Activated B cell treated with CpG ODN at 0.5 μM for 24 hours (primary cell): ENCODE measurements around the gene PTPN1. TPM values are rescaled to one million over a fixed set of nuclear protein-coding genes. Genes with fewer than 3 reads are reported as not detected.

Experiments
- ATAC-seq: fragments of 200-7000 bp; cut with Tn5 transposase; one replicate; pipeline ENCODE4 v1.10.0; 2021; ENCODE audit warnings: low read depth, mild to moderate bottlenecking, moderate library complexity
- CTCF ChIA-PET: fragments of 350-600 bp; sonication (Branson Sonifier 250); formaldehyde crosslinking; loops from one replicate; lab custom pipeline; 2021; ENCODE audit warnings: antibody characterized with exemption; lab: Charles Lee
- POLR2A ChIA-PET: fragments of 350-600 bp; sonication (Branson Sonifier 250); formaldehyde crosslinking; loops from one replicate; lab custom pipeline; 2021; ENCODE audit warnings: antibody characterized with exemption; lab: Charles Lee
- DNase-seq: peaks from one replicate; pipeline ENCODE4 v3.0.0; 2022
- H3K27ac Mint-ChIP-seq: one replicate; pipeline ENCODE4 v1.8.0; 2020; ENCODE audit warnings: mixed read lengths
- H3K27me3 Mint-ChIP-seq: one replicate; pipeline ENCODE4 v1.8.0; 2021; ENCODE audit warnings: mixed read lengths
- H3K36me3 Mint-ChIP-seq: one replicate; pipeline ENCODE4 v1.8.0; 2021; ENCODE audit warnings: low read depth, mixed read lengths
- H3K4me1 Mint-ChIP-seq: one replicate; pipeline ENCODE4 v1.8.0; 2021; ENCODE audit warnings: mixed read lengths
- H3K4me3 Mint-ChIP-seq: one replicate; pipeline ENCODE4 v1.8.0; 2020; ENCODE audit warnings: mild to moderate bottlenecking, mixed read lengths
- H3K9me3 Mint-ChIP-seq: one replicate; pipeline ENCODE4 v1.8.0; 2020; ENCODE audit warnings: mixed read lengths
- CTCF ChIP-seq: fragments of 200-600 bp; IDR thresholded peaks from one replicate; pipeline ENCODE4 v1.8.0; 2022; ENCODE audit warnings: antibody characterized with exemption, mild to moderate bottlenecking
- intact Hi-C: fragments of 100-400 bp; cut with micrococcal nuclease; formaldehyde crosslinking; loops from one replicate; pipeline ENCODE4 v1.15.1; 2024
- total RNA-seq: library from RNA; stranded (reverse); gene quantifications from 2 replicates; pipeline ENCODE4 v1.2.3, GENCODE V29; 2022

Gene PTPN1
- total RNA-seq, 1 donor from 2014 or later: 227 TPM

- no peak for DNase-seq
- Mint-ChIP-seq H3K27me3 (no peaks in the 10 kb centered on the region), H3K9me3 (no peaks in the 10 kb centered on the region), H3K27ac (no peak overlapping the region), H3K36me3 (peaks cover 66% of the 10 kb centered on the region), H3K4me1 (peaks cover 65% of the 10 kb centered on the region), H3K4me3 (no peak overlapping the region)
- ATAC-seq: no peak
- POLR2A ChIA-PET: interaction anchor here (0.7 to 61.9 kb wide), 3 partner anchors 17 to 376 kb away, joined by 3 to 1679 read pairs (median 6); partner anchors contain the start of gene PTPN1
- intact Hi-C loops: no loop called here
- CTCF ChIA-PET: interaction anchor here (0.6 to 2.0 kb wide), 3 partner anchors 8 to 72 kb away, joined by 3 to 7 read pairs (median 6); no protein-coding TSS in a partner anchor
- TF ChIP-seq CTCF: no peak
These were observed 49.0 kb downstream of the PTPN1 start for GRCh38 chr20:50559149-50559548.

GRCh38 chr20:50559856-50560638 is 49.9 kb downstream of the PTPN1 start:
- no peak for DNase-seq
- Mint-ChIP-seq H3K27me3 (no peaks in the 10 kb centered on the region), H3K4me1 (peaks cover 74% of the 10 kb centered on the region), H3K9me3 (no peaks in the 10 kb centered on the region), H3K27ac (no peak overlapping the region), H3K36me3 (peaks cover 74% of the 10 kb centered on the region), H3K4me3 (no peak overlapping the region)
- CTCF ChIA-PET: interaction anchor here (0.6 to 1.0 kb wide), 2 partner anchors 9 to 73 kb away, joined by 3 to 7 read pairs; no protein-coding TSS in a partner anchor
- intact Hi-C loops: loop anchor here (2.0 kb wide), 1 partner anchor 13 kb away; no protein-coding TSS in a partner anchor
- no peak for ATAC-seq
- no peak for TF ChIP-seq CTCF
- POLR2A ChIA-PET: interaction anchor here (0.7 to 61.9 kb wide), 2 partner anchors 46 to 377 kb away, joined by 6 to 1679 read pairs; partner anchors contain the start of gene PTPN1

- Mint-ChIP-seq H3K27me3 (no peaks in the 10 kb centered on the region), H3K4me1 (peaks cover 73% of the 10 kb centered on the region), H3K9me3 (no peaks in the 10 kb centered on the region), H3K27ac (peak overlapping the region; percentile 76), H3K36me3 (peaks cover 78% of the 10 kb centered on the region), H3K4me3 (no peak overlapping the region)
- DNase-seq (no peak), ATAC-seq (no peak)
- POLR2A ChIA-PET: interaction anchor here (0.6 to 61.9 kb wide), 6 partner anchors 13 to 386 kb away, joined by 3 to 1679 read pairs (median 7); partner anchors contain the start of gene PTPN1
- CTCF ChIA-PET: interaction anchor here (1.0 to 1.2 kb wide), 3 partner anchors 15 to 56 kb away, joined by 3 to 5 read pairs (median 5); no protein-coding TSS in a partner anchor
- intact Hi-C loops: loop anchor here (2.0 kb wide), 1 partner anchor 14 kb away; no protein-coding TSS in a partner anchor
- TF ChIP-seq CTCF: no peak
These were observed 50.7 kb downstream of the PTPN1 start for GRCh38 chr20:50560867-50561266.

- DNase-seq (no peak), ATAC-seq (peak; percentile 78)
- peak overlapping the region; percentile 76 for H3K27ac Mint-ChIP-seq
- no peaks in the 10 kb centered on the region for H3K27me3 Mint-ChIP-seq
- TF ChIP-seq CTCF: no peak
- H3K36me3 Mint-ChIP-seq: peaks cover 79% of the 10 kb centered on the region
- intact Hi-C loops: loop anchor here (2.0 kb wide), 1 partner anchor 15 kb away; no protein-coding TSS in a partner anchor
- H3K4me1 Mint-ChIP-seq: peaks cover 70% of the 10 kb centered on the region
- ChIA-PET CTCF (interaction anchor here (1.0 to 1.2 kb wide), 4 partner anchors 8 to 57 kb away, joined by 3 to 5 read pairs (median 4); no protein-coding TSS in a partner anchor), POLR2A (interaction anchor here (0.6 to 61.9 kb wide), 6 partner anchors 14 to 387 kb away, joined by 3 to 1679 read pairs (median 7); partner anchors contain the start of gene PTPN1)
- H3K4me3 Mint-ChIP-seq: peak overlapping the region; percentile 35
- no peaks in the 10 kb centered on the region for H3K9me3 Mint-ChIP-seq
These were observed 51.3 kb downstream of the PTPN1 start for GRCh38 chr20:50561379-50562078.
